ENCODE measurements around the gene FHOD3. TPM values are rescaled to one million over a fixed set of nuclear protein-coding genes. Genes with fewer than 3 reads are reported as not detected.

FHOD3 gene
- total RNA-seq, 1 experiment from 2014 or later: 18.1 TPM

DNA sequence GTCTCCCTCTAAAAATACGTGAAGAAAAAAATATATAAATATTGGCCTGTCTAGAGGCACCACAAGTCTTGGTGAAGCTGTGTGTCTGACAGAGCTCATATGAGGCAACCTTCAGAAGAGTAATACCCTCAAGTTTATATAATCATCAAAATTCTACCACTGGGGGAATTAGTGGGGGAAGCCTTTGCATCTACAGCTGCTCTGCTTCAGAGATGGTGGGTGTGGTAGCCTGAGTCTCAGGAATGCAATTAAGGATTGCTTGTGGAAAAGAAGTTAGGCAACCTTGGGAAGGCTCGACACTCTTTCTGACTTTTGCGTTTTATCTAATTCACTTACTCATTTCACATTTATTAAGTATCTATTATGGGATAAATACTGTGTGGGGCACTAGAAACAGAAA, 513.9 kb downstream of the FHOD3 start:
- CTCF ChIA-PET: no interaction called here
- no peaks in the 10 kb centered on the region for H3K36me3 ChIP-seq (ENCODE audit: low read depth, low read length)
- BruUV-seq (replicated peaks): no TSS peak
- no peak overlapping the region for H3K27ac ChIP-seq (ENCODE audit: low read length)
- no peaks in the 10 kb centered on the region for H3K4me1 ChIP-seq (ENCODE audit: insufficient read depth, low read length)
- no peaks in the 10 kb centered on the region for H3K9me2 ChIP-seq (replicated peaks; ENCODE audit: low read length)
- H3K4me2 ChIP-seq (ENCODE audit: low read length): no peak overlapping the region
- H3K27me3 ChIP-seq (ENCODE audit: low read length): no peaks in the 10 kb centered on the region
- TF ChIP-seq EZH2 (IDR thresholded peaks at IDR 0.05; ENCODE audit: low read length, unreplicated experiment): no peak
- no peak for TF ChIP-seq EZH2phosphoT487 (IDR thresholded peaks at IDR 0.05; ENCODE audit: borderline replicate concordance, low read length)
- TF ChIP-seq, protein P1, sequence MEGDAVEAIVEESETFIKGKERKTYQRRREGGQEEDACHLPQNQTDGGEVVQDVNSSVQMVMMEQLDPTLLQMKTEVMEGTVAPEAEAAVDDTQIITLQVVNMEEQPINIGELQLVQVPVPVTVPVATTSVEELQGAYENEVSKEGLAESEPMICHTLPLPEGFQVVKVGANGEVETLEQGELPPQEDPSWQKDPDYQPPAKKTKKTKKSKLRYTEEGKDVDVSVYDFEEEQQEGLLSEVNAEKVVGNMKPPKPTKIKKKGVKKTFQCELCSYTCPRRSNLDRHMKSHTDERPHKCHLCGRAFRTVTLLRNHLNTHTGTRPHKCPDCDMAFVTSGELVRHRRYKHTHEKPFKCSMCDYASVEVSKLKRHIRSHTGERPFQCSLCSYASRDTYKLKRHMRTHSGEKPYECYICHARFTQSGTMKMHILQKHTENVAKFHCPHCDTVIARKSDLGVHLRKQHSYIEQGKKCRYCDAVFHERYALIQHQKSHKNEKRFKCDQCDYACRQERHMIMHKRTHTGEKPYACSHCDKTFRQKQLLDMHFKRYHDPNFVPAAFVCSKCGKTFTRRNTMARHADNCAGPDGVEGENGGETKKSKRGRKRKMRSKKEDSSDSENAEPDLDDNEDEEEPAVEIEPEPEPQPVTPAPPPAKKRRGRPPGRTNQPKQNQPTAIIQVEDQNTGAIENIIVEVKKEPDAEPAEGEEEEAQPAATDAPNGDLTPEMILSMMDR (conservative IDR thresholded peaks at IDR 0.05; ENCODE audit: low read depth, low read length): no peak
- POLR2A ChIA-PET (ENCODE audit: unreplicated experiment): no interaction called here
- H3K79me2 ChIP-seq (ENCODE audit: low read length): no peaks in the 10 kb centered on the region
- no peak overlapping the region for H3K9ac ChIP-seq (ENCODE audit: low read length)
- H3F3A ChIP-seq (ENCODE audit: low read length, unreplicated experiment): no peaks in the 10 kb centered on the region
- no peaks in the 10 kb centered on the region for H4K20me1 ChIP-seq (ENCODE audit: low read length)
- H3K9me3 ChIP-seq (ENCODE audit: low read length): no peaks in the 10 kb centered on the region
- no peak overlapping the region for H3K4me3 ChIP-seq (ENCODE audit: low read length)
- no peak for ATAC-seq
- intact Hi-C loops (cut with micrococcal nuclease): no loop called here
- DNase-seq: no peak
- H2AFZ ChIP-seq (ENCODE audit: low read length): no peak overlapping the region

DNA sequence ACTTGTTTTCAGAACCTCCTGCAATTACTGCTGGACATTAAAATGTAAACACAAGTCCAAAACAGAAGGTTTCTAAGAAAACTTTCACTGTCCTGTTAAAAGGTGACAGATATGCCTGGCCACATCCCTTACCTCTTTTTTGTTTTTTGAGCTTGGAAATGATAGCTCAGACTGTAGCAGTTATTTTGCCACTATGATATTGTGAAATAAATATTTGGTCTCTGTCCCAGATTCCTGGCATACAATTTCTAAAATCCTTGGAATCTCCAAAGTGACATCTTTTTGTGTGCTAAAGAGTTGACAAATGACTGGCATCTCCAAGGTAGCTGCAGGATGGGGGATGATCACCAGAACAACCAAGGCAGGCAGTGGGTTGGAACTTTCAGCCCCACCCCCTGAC, 514.4 kb downstream of the FHOD3 start:
- no peak for TF ChIP-seq EZH2phosphoT487 (IDR thresholded peaks at IDR 0.05; ENCODE audit: borderline replicate concordance, low read length)
- TF ChIP-seq, protein P1 (conservative IDR thresholded peaks at IDR 0.05; ENCODE audit: low read depth, low read length): no peak
- TF ChIP-seq EZH2 (IDR thresholded peaks at IDR 0.05; ENCODE audit: low read length, unreplicated experiment): no peak
- H3K36me3 ChIP-seq (ENCODE audit: low read depth, low read length): no peaks in the 10 kb centered on the region
- no peaks in the 10 kb centered on the region for H3K4me1 ChIP-seq (ENCODE audit: insufficient read depth, low read length)

DNA sequence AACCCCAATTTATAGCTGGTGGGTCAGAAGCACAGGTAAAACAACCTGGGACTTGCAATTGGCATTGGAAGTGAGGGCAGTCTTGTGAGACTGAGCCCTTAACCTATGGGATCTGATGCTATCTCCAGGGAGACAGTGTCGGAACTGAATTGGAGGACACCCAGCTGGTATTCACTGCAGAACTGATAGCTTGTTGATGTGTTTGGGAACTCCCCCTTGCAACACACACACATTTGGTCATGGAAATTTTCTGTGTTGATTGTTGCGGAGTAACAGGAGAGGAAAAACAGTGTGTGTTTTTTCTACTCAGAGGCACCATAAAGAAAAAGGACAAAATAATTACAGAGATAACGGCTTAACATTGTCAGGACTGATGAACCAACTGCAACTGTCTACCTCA, 515.2 kb downstream of the FHOD3 start:
- Histone ChIP-seq H3K9ac (ENCODE audit: low read length) (no peak overlapping the region), H3K4me3 (ENCODE audit: low read length) (no peak overlapping the region), H3K79me2 (ENCODE audit: low read length) (no peaks in the 10 kb centered on the region), H3F3A (ENCODE audit: low read length, unreplicated experiment) (no peaks in the 10 kb centered on the region), H3K9me3 (ENCODE audit: low read length) (no peaks in the 10 kb centered on the region), H3K4me1 (ENCODE audit: insufficient read depth, low read length) (no peaks in the 10 kb centered on the region), H2AFZ (ENCODE audit: low read length) (no peak overlapping the region), H3K4me2 (ENCODE audit: low read length) (no peak overlapping the region), H4K20me1 (ENCODE audit: low read length) (no peaks in the 10 kb centered on the region), H3K27me3 (ENCODE audit: low read length) (no peaks in the 10 kb centered on the region), H3K36me3 (ENCODE audit: low read depth, low read length) (no peaks in the 10 kb centered on the region), H3K9me2 (replicated peaks; ENCODE audit: low read length) (no peaks in the 10 kb centered on the region), H3K27ac (ENCODE audit: low read length) (no peak overlapping the region)
- no peak for TF ChIP-seq EZH2 (IDR thresholded peaks at IDR 0.05; ENCODE audit: low read length, unreplicated experiment)
- no peak for TF ChIP-seq EZH2phosphoT487 (IDR thresholded peaks at IDR 0.05; ENCODE audit: borderline replicate concordance, low read length)
- TF ChIP-seq, protein P1 (conservative IDR thresholded peaks at IDR 0.05; ENCODE audit: low read depth, low read length): no peak
- no TSS peak for BruUV-seq (replicated peaks)
- intact Hi-C loops (cut with micrococcal nuclease): no loop called here
- DNase-seq (no peak), ATAC-seq (no peak)
- POLR2A ChIA-PET (ENCODE audit: unreplicated experiment): no interaction called here
- CTCF ChIA-PET: no interaction called here

More for the DNA sequence above, 514.4 kb downstream of the FHOD3 start:
- ATAC-seq: no peak
- H4K20me1 ChIP-seq (ENCODE audit: low read length): no peaks in the 10 kb centered on the region
- H3K9me3 ChIP-seq (ENCODE audit: low read length): no peaks in the 10 kb centered on the region
- no TSS peak for BruUV-seq (replicated peaks)
- H3K27me3 ChIP-seq (ENCODE audit: low read length): no peaks in the 10 kb centered on the region
- ChIA-PET CTCF (no interaction called here), POLR2A (ENCODE audit: unreplicated experiment) (no interaction called here)
- no peaks in the 10 kb centered on the region for H3K79me2 ChIP-seq (ENCODE audit: low read length)
- no peaks in the 10 kb centered on the region for H3F3A ChIP-seq (ENCODE audit: low read length, unreplicated experiment)
- no peak overlapping the region for H3K4me2 ChIP-seq (ENCODE audit: low read length)
- no peaks in the 10 kb centered on the region for H3K9me2 ChIP-seq (replicated peaks; ENCODE audit: low read length)
- no peak overlapping the region for H2AFZ ChIP-seq (ENCODE audit: low read length)
- intact Hi-C loops (cut with micrococcal nuclease): no loop called here
- no peak for DNase-seq
- H3K4me3 ChIP-seq (ENCODE audit: low read length): no peak overlapping the region
- H3K27ac ChIP-seq (ENCODE audit: low read length): no peak overlapping the region
- H3K9ac ChIP-seq (ENCODE audit: low read length): no peak overlapping the region
